ENCODE results near the gene TMPO.

DNA sequence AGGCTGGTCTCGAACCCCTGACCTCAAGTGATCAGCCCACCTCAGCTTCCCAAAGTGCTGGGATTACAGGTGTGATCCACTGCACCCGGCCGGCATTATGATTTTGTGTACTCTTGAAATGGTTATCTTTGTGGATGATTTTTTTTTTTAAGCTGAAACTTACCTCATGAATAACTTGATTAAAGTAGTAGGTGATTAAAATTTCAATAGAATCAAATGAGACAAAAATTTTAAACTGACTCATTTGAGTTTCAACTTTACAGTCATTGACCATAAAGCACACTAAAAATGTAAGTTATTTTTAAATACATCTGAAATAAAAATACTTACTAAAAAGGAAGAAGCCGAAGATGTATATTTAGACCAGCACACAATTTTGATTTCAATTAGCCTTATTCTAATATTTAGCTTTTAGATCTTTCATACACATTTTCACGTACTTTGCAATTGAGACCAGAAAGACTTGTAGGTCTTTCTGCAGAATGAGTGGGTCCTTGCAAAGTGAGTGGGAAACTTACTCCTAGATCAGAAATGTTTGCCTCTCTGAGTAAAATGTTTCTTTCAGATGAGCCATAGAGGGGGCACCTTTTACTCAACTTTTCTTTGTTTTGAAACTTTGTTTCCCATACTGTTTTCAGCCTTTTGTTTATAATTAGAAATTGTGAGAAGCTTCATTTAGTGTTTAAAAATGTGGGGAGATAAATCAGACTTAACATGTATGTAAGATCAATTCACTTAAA lies 34.2 kb downstream of the TMPO start:
- TF ChIP-seq POLR2A (IDR thresholded peaks at IDR 0.05) (no peak), CTCF (IDR thresholded peaks at IDR 0.05) (no peak), POLR2AphosphoS5 (IDR thresholded peaks at IDR 0.05; ENCODE audit: insufficient read depth in 1 of 2, low read depth in 1 of 2) (no peak)

Measured in vagina (tissue), 2 donors.